MM.1S (cell line): ENCODE data around the gene NOL9.

Experiments used
- CTCF ChIP-seq: fragments of 300-600 bp; sonication (generic); IDR thresholded peaks from 2 replicates; pipeline ENCODE4 v1.5.1; 2016; ENCODE audit warnings: antibody characterized with exemption, low read length, mixed read lengths
- EZH2 ChIP-seq: fragments of 300-600 bp; sonication (generic); optimal IDR thresholded peaks from 2 replicates; pipeline ENCODE3; 2017; ENCODE audit warnings: low read depth, mild to moderate bottlenecking, antibody characterized with exemption, low read length, mixed read lengths

DNA sequence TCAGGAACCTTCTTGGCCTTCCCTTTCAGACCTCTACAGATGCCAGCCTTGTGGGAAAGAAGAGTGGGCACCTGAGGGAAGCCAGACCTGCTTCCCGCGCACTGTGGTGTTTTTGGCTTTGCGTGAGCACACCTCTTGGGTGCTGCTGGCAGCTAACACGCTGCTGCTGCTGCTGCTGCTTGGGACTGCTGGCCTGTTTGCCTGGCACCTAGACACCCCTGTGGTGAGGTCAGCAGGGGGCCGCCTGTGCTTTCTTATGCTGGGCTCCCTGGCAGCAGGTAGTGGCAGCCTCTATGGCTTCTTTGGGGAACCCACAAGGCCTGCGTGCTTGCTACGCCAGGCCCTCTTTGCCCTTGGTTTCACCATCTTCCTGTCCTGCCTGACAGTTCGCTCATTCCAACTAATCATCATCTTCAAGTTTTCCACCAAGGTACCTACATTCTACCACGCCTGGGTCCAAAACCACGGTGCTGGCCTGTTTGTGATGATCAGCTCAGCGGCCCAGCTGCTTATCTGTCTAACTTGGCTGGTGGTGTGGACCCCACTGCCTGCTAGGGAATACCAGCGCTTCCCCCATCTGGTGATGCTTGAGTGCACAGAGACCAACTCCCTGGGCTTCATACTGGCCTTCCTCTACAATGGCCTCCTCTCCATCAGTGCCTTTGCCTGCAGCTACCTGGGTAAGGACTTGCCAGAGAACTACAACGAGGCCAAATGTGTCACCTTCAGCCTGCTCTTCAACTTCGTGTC is 24.5 kb upstream of the NOL9 start:
- TF ChIP-seq CTCF (no peak), EZH2 (no peak)
